Dedifferentiated amniotic fluid mesenchymal stem cell (primary cell): ENCODE measurements around the gene LGALS8.

ENCODE experiments used
- DNase-seq: peaks from one replicate; pipeline ENCODE4 v3.0.0-alpha.2; 2016; ENCODE audit errors: extremely low spot score

LGALS8 gene

GRCh38 chr1:236509203-236509602, 14.6 kb upstream of the LGALS8 start:
- no peak for DNase-seq

GRCh38 chr1:236509647-236510401, 14.0 kb upstream of the LGALS8 start:
- DNase-seq, result no peak

DNA sequence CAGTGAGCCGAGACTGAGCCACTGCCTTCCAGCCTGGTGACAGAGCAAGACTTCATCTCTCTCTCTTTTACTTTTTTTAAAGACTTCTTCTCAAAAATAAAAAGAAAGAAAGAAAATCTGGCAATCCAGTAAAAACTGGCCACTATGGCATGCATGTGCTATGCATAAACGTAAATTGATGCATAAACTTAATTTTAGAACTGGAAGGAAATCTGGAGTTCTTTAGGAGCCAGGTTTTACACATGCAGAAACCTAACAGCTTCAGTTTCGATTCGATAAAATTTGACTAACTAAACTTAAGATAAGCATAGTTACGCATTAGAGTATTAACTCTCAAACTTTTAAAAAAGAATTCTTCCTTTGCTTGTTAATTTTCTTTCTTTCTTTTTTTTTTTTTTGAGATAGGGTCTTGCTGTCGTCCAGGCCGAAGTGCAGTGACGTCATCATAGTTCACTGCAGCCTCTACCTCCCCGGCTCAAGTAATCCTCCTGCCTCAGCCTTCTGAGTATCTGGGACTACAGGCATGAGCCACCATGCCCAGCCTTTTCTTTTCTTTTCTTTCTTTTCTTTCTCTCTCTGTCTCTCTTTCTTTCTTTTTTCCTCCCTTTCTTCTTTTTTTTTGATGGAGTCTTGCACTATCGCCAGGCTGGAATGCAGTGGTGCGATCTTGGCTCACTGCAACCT, 11.9 kb upstream of the LGALS8 start:
- DNase-seq, result no peak

GRCh38 chr1:236514703-236515442, 8.9 kb upstream of the LGALS8 start:
- no peak for DNase-seq

DNA sequence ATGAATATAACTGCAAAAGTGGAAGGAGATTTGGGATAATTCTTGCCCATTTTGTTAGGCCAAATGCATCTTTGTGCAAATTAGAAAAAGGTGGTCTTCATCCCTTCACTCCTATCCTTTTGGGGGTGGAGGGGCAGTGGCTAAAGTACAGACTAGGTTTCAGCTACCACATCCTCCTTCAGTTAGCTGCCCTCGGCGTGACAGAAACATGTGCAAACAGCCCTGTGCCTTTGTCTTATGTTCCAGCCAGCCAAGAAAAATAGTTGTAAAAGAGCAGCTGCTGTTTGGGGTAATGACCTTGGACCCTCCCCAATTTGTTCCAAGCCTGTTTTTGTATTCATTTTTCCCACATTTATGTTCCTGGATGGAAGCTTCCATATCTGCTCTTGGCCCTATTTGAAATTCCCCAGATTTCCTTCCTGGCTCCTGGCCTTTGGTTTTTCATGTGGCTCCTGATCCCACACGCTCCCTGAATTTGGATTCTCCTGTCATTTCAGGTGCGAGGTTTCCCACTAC, 8.3 kb upstream of the LGALS8 start:
- DNase-seq, result no peak

DNA sequence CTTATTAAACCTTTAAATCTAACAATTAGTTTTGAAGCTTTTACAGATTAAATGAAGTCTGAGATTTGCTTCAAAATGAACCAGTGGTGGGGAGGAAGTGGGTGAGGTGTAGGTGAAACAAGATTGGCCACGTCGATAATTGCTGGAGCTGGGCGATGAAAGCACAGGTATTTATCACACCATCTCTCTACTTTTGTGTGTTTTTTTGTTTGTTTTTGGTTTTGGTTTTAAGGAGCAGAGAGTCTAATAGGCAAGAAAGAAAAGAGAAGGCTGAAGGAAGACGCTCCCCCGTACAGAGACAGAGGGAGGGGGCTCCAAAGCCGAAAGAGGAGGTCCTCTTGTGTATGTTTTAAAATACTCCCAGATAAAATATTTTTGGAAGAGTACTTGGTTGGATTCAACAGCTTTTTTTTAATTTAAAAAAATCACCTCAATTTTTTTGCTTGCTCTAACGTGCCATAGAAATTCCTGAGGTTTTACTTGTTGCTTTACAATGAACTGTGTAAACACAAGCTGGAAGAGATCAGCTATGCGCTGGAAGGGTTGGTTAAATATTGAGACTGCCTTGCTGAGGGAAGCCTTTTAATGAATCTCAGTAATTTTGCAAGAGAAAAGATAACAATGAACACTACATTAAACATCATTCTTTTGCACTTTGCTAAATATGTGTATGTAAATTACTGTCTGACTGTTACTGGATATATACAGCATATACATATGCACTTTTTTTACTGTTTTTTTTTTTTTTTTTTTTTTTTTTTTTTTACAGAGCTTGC, 6.7 kb upstream of the LGALS8 start:
- DNase-seq, result peak; percentile 79

DNA sequence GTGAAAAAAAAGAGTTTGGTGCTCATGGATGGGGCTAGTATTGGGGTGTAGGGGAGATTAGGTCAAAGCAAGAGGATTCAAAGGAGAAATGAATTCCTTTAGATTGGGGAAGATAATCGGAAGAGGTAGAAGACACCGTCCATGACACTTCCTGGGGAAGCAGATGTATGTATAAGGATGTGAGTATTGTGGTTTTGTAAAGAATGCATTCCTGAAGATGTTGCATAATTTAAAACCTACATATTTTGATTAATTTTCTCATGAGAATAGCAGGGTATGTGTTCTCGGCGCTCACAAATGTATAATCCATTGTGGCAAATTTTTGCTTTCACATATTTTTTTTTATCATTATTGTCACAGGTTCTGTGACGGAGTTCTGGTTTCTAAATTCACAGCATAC, 5.5 kb upstream of the LGALS8 start:
- no peak for DNase-seq

GRCh38 chr1:236520445-236521005, 3.3 kb upstream of the LGALS8 start:
- DNase-seq, result no peak

DNA sequence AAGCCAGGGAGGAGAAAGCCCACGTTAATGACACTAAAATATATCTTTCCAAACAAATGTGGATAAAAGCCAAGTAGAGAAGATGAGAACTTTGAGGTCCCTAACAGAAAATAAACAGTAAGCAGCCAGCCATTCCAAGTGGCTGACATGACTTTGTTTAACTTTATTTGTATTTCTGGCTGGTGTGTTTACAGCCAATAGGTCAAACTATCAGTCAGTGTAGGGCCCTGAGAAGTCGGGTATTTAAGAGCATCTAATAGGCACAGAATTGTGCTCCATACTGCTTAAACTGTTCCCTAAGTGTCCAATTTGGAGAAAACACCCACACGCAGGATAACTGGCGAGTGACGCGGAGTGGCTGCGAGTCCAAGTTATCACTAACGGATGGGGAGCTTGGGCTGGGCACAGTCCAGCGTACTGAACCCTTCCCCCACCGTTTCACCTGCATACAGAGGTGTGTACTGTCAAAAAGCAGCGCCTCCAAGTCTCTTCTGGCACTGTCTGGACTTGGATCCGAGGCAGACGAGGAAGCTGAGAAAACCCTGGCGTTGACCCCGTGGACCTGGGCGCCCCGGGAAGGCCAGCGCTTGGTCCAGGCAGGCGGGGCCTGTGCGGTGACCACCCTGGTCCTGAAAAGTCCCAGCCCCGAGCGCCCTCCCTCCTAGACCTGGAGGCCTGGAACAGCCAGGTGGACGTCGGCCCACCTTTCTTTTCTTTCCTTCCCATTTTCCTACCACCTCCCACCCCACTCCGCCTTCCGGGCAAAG, 662 bp upstream of the LGALS8 start:
- no peak for DNase-seq

DNA sequence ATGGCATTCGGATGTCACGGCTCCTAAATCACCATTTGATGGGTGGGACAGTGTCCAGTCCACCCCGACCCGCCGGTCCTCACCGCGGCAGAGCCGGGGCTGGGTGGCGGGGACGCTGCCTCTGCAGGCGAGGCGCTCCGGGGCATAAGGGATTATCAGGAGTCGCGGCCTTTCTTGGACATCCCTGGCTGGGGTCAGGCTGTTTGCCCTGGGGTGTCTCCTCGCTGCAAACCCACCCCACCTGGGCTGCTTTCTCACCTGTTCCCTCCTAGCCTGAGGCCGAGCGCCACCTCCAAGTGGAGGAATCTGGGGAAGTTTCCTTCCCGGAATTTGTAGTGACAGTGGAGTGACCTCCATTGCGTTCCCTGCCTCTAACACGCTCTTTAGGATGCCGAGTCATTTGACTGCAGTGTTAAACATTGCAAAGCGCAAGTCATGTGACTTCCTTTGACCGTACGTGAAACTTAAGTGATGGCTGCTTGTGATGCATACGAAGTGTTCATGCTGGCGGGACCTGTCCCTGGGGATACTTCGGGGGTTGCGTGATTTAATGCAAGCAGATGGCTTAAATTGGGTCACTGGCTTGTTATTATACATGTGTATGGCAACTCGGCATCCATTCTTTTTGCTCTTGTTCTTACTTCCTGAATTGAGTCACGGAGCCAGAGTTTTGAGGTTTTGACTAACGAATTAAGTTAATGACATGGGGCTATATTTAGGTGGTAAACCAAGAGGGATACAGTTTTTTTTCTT, 536 bp downstream of the LGALS8 start:
- DNase-seq, result peak; percentile 86

DNA sequence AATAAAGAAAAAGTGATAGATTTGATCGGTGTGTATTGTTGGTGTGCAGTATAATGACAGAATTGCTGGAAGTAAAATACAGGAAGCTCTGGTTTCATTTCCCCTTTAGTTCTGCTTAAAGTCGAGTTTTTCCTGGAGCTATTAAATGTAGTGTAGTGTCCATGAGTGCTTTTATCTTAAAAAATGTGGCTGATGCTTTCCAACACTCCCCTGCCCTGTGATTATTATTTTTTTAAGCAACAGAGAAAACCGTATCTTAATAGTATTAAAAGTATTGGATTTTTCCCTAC, 1.1 kb downstream of the LGALS8 start:
- no peak for DNase-seq

GRCh38 chr1:236526079-236526478, 2.3 kb downstream of the LGALS8 start:
- no peak for DNase-seq

DNA sequence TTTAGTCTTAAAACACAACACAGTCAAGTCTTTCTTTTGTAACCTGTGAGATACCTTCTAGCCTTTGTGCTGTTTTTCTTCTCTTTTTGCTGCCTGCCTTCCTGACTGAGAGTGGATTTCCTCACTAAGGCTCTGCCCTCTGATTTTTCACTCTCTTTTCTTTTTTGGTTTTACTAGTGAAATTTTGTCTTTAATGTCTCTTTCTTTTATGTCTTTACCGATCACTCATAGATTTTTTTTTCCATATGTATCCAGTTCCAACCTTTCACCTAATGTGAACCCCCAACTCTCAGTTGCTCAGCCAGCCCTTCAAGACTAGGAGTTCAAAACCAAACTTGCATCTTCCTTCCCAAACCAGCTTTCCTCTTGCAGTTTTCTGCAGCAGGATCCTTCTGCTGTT, 6.5 kb downstream of the LGALS8 start:
- no peak for DNase-seq

- no peak for DNase-seq
Measured at GRCh38 chr1:236530959-236531358, 7.2 kb downstream of the LGALS8 start.

- no peak for DNase-seq
Measured at GRCh38 chr1:236532850-236533249, 9.1 kb downstream of the LGALS8 start.

GRCh38 chr1:236534151-236534651, 10.4 kb downstream of the LGALS8 start:
- DNase-seq, result peak; percentile 42

GRCh38 chr1:236535190-236535589, 11.4 kb downstream of the LGALS8 start:
- no peak for DNase-seq

- DNase-seq, result no peak
Measured at GRCh38 chr1:236535662-236536161, 11.9 kb downstream of the LGALS8 start.

DNA sequence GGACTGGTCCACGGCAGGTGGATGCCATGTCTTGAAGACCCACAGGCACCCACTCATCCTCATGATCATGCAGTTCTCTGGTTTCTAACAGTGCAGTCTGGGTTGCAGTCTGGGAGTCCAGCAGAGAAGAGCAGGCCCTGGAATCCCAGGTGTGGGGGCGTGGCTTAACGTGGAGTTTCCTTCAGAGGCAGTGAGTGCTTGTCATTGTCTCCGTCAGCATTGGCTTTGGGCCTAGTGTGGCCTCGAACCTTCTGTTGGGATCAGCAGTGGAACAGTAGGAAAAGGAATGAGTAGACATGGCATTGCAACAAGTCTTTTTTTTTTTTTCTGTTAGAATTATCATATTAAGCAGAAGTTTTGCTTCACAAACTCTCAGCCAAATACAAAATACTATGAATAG, 12.8 kb downstream of the LGALS8 start:
- no peak for DNase-seq
